Mesothelial cell of epicardium (in vitro differentiated cells): ENCODE data around the gene DGKQ. TPM values are rescaled to one million over a fixed set of nuclear protein-coding genes. Genes with fewer than 3 reads are reported as not detected.

ENCODE experiments used
- DNase-seq, 2 experiments: peaks; one replicate each; pipeline ENCODE4 v3.0.0; 2021; ENCODE audit warnings: low spot score in 2 of 2; ENCODE audit not compliant: unreplicated experiment in 2 of 2
- H3K27ac Mint-ChIP-seq: 2 replicates; pipeline ENCODE4 v1.8.0; 2021; ENCODE audit warnings: mixed read lengths
- H3K27me3 Mint-ChIP-seq: 2 replicates; pipeline ENCODE4 v1.8.0; 2021; ENCODE audit warnings: low read depth, mixed read lengths
- H3K36me3 Mint-ChIP-seq: 2 replicates; pipeline ENCODE4 v1.8.0; 2021; ENCODE audit warnings: mixed read lengths
- H3K4me1 Mint-ChIP-seq: 2 replicates; pipeline ENCODE4 v1.8.0; 2021; ENCODE audit warnings: mixed read lengths
- H3K4me3 Mint-ChIP-seq: 2 replicates; pipeline ENCODE4 v1.8.0; 2021; ENCODE audit warnings: mild to moderate bottlenecking, moderate library complexity, mixed read lengths
- H3K9me3 Mint-ChIP-seq: 2 replicates; pipeline ENCODE4 v1.8.0; 2021; ENCODE audit warnings: mixed read lengths
- CTCF ChIP-seq: fragments of 200-600 bp; sonication (generic); IDR thresholded peaks from one replicate; pipeline ENCODE4 v1.5.0; 2021; ENCODE audit warnings: antibody characterized with exemption; ENCODE audit not compliant: unreplicated experiment
- total RNA-seq: library from RNA; stranded (reverse); gene quantifications from 3 replicates; pipeline ENCODE4 v1.2.1, GENCODE V29; 2021

Gene DGKQ
- total RNA-seq, 1 donor from 2014 or later = 15.6 TPM

GRCh38 chr4:951594-952468 lies 21.5 kb downstream of the DGKQ start:
- Mint-ChIP-seq H3K27ac (no peak overlapping the region), H3K9me3 (no peaks in the 10 kb centered on the region), H3K27me3 (no peaks in the 10 kb centered on the region), H3K36me3 (peaks cover 9% of the 10 kb centered on the region), H3K4me3 (no peak overlapping the region), H3K4me1 (no peaks in the 10 kb centered on the region)
- TF ChIP-seq CTCF = no peak
- no peak for DNase-seq

- peaks cover 7% of the 10 kb centered on the region for H3K36me3 Mint-ChIP-seq
- H3K27me3 Mint-ChIP-seq = peaks cover under 1% of the 10 kb centered on the region
- TF ChIP-seq CTCF = no peak
- no peak for DNase-seq
- H3K9me3 Mint-ChIP-seq = no peaks in the 10 kb centered on the region
- H3K4me3 Mint-ChIP-seq = no peak overlapping the region
- no peaks in the 10 kb centered on the region for H3K4me1 Mint-ChIP-seq
- H3K27ac Mint-ChIP-seq = no peak overlapping the region
Observed at GRCh38 chr4:951186-951585, 22.2 kb downstream of the DGKQ start.

- H3K27me3 Mint-ChIP-seq = peaks cover 8% of the 10 kb centered on the region
- no peak for TF ChIP-seq CTCF
- peaks cover 3% of the 10 kb centered on the region for H3K4me1 Mint-ChIP-seq
- H3K27ac Mint-ChIP-seq = no peak overlapping the region
- no peak for DNase-seq
- no peak overlapping the region for H3K4me3 Mint-ChIP-seq
- H3K9me3 Mint-ChIP-seq = no peaks in the 10 kb centered on the region
- peaks cover 7% of the 10 kb centered on the region for H3K36me3 Mint-ChIP-seq
Observed at GRCh38 chr4:950136-951020, 23.0 kb downstream of the DGKQ start.

GRCh38 chr4:949656-950055 lies 23.7 kb downstream of the DGKQ start:
- no peaks in the 10 kb centered on the region for H3K9me3 Mint-ChIP-seq
- no peak for TF ChIP-seq CTCF
- H3K4me3 Mint-ChIP-seq = no peak overlapping the region
- H3K27ac Mint-ChIP-seq = no peak overlapping the region
- H3K4me1 Mint-ChIP-seq = peaks cover 7% of the 10 kb centered on the region
- DNase-seq = no peak
- peaks cover 16% of the 10 kb centered on the region for H3K27me3 Mint-ChIP-seq
- H3K36me3 Mint-ChIP-seq = peaks cover 4% of the 10 kb centered on the region

- Mint-ChIP-seq H3K9me3 (no peaks in the 10 kb centered on the region), H3K4me3 (no peak overlapping the region), H3K27me3 (peaks cover 20% of the 10 kb centered on the region), H3K36me3 (no peaks in the 10 kb centered on the region), H3K4me1 (peaks cover 7% of the 10 kb centered on the region), H3K27ac (no peak overlapping the region)
- no peak for DNase-seq
- TF ChIP-seq CTCF = no peak
Observed at GRCh38 chr4:948936-949300, 24.5 kb downstream of the DGKQ start.
